Neural progenitor cell (in vitro differentiated cells): ENCODE measurements around the gene KIF12.

Source experiments
- EZH2 ChIP-seq: fragments of 200-600 bp; sonication (generic); IDR thresholded peaks from 2 replicates; pipeline ENCODE4 v1.6.1; 2017; ENCODE audit warnings: antibody characterized with exemption, mild to moderate bottlenecking, moderate library complexity
- EZH2phosphoT487 ChIP-seq: fragments of 200-600 bp; sonication (generic); IDR thresholded peaks from 2 replicates; pipeline ENCODE4 v1.6.1; 2017; ENCODE audit warnings: antibody characterized with exemption
- TF ChIP-seq, protein P1 (sequence below): fragments of 200-600 bp; sonication (generic); IDR thresholded peaks from 2 replicates; pipeline ENCODE4 v1.5.1; 2017; ENCODE audit warnings: antibody characterized with exemption, mild to moderate bottlenecking

- TF ChIP-seq EZH2 (no peak), EZH2phosphoT487 (no peak)
- TF ChIP-seq, protein P1, sequence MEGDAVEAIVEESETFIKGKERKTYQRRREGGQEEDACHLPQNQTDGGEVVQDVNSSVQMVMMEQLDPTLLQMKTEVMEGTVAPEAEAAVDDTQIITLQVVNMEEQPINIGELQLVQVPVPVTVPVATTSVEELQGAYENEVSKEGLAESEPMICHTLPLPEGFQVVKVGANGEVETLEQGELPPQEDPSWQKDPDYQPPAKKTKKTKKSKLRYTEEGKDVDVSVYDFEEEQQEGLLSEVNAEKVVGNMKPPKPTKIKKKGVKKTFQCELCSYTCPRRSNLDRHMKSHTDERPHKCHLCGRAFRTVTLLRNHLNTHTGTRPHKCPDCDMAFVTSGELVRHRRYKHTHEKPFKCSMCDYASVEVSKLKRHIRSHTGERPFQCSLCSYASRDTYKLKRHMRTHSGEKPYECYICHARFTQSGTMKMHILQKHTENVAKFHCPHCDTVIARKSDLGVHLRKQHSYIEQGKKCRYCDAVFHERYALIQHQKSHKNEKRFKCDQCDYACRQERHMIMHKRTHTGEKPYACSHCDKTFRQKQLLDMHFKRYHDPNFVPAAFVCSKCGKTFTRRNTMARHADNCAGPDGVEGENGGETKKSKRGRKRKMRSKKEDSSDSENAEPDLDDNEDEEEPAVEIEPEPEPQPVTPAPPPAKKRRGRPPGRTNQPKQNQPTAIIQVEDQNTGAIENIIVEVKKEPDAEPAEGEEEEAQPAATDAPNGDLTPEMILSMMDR: peak; percentile 55
These were observed 3.0 kb downstream of the KIF12 start for GRCh38 chr9:114096041-114096511.
